Right atrium auricular region (tissue), 2 donors: ENCODE results near the gene CPA2. TPM values are rescaled to one million over a fixed set of nuclear protein-coding genes. Genes with fewer than 3 reads are reported as not detected.

ENCODE experiments used
- DNase-seq: peaks from one replicate; pipeline ENCODE4 v3.0.0-alpha.2; 2019; ENCODE audit warnings: low spot score
- H3K27ac ChIP-seq, 2 donors: fragments of 200-600 bp; sonication (generic); 1 replicate in 1 of 2; 2 replicates in 1 of 2; pipeline ENCODE4 v1.5.1; 2016 to 2019
- H3K27me3 ChIP-seq, 2 donors: fragments of 200-600 bp; sonication (generic); one replicate each; pipeline versions ENCODE4 v1.5.1 to v1.6.0; 2017 to 2019
- H3K36me3 ChIP-seq: fragments of 200-600 bp; sonication (generic); one replicate; pipeline ENCODE4 v1.5.1; 2016
- H3K4me1 ChIP-seq, 2 donors: fragments of 200-600 bp; sonication (generic); one replicate each; pipeline versions ENCODE4 v1.5.1 to v1.6.0; 2017 to 2019
- H3K4me3 ChIP-seq, 2 donors: fragments of 200-600 bp; sonication (generic); 1 replicate in 1 of 2; 2 replicates in 1 of 2; pipeline ENCODE4 v1.5.1; 2017 to 2019; ENCODE audit warnings: mild to moderate bottlenecking in 1 of 2, moderate library complexity in 1 of 2
- H3K9me3 ChIP-seq, 2 donors: fragments of 200-600 bp; sonication (generic); one replicate each; pipeline ENCODE4 v1.5.1; 2019
- total RNA-seq, 2 donors: library from RNA; depleted of rRNA; stranded (reverse); fragments of >200 nt; gene quantifications; one replicate each; pipeline ENCODE4 v1.1.0, GENCODE V29; 2016
- TF ChIP-seq, protein P1 (sequence below), 2 donors: fragments of 200-600 bp; sonication (generic); IDR thresholded peaks; one replicate each; pipeline ENCODE4 v1.5.1; 2019; ENCODE audit warnings: antibody characterized with exemption in 2 of 2

Gene CPA2
- total RNA-seq, 2 donors from 2014 or later, result not detected

DNA sequence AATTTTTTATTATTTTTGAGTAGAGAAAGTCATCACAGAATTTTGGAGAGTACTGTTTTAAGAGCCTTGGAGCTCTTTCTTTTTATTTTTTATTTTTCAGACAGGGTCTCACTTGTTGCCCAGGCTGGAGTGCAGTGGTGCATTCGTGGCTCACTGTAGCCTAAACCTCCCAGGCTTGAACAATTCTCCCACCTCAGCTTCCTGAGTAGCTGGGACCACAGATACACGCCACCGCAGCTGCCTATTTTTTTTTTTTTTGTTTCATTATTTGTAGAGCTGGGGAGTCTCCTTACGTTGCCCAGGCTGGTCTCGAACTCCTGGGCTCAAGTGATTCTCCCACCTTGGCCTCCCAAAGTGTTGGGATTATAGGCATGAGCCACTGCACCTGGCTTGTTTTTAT lies 36.9 kb downstream of the CPA2 start:
- H3K9me3 ChIP-seq, result no peaks in the 10 kb centered on the region
- H3K4me3 ChIP-seq, result no peak overlapping the region
- TF ChIP-seq, protein P1, sequence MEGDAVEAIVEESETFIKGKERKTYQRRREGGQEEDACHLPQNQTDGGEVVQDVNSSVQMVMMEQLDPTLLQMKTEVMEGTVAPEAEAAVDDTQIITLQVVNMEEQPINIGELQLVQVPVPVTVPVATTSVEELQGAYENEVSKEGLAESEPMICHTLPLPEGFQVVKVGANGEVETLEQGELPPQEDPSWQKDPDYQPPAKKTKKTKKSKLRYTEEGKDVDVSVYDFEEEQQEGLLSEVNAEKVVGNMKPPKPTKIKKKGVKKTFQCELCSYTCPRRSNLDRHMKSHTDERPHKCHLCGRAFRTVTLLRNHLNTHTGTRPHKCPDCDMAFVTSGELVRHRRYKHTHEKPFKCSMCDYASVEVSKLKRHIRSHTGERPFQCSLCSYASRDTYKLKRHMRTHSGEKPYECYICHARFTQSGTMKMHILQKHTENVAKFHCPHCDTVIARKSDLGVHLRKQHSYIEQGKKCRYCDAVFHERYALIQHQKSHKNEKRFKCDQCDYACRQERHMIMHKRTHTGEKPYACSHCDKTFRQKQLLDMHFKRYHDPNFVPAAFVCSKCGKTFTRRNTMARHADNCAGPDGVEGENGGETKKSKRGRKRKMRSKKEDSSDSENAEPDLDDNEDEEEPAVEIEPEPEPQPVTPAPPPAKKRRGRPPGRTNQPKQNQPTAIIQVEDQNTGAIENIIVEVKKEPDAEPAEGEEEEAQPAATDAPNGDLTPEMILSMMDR (IDR thresholded peaks at IDR 0.05), result no peak
- H3K27me3 ChIP-seq, result no peaks in the 10 kb centered on the region
- no peak for DNase-seq
- H3K36me3 ChIP-seq, result no peaks in the 10 kb centered on the region
- H3K4me1 ChIP-seq, result no peaks in the 10 kb centered on the region
- H3K27ac ChIP-seq, result no peak overlapping the region

DNA sequence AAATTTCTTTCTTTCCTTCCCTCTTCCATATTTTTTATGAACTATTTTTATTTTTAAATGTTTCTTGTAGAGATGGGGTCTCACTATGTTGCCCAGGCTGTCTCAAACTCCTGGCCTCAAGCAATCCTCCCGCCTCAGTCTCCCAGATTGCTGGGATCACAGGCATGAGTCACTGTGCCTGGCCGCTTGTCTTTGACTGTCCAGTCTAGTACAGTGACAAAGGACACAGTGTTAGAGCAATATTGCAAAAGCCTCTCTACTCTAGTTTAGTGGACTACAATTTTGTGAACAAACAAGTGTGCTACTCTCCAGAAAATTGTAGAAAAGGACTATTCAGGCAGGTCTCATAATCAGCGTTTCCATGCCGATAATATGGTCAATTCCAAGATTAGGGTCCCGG lies 37.3 kb downstream of the CPA2 start:
- H3K36me3 ChIP-seq, result no peaks in the 10 kb centered on the region
- TF ChIP-seq, protein P1 (IDR thresholded peaks at IDR 0.05), result no peak
- H3K9me3 ChIP-seq, result no peaks in the 10 kb centered on the region
- H3K4me1 ChIP-seq, result no peaks in the 10 kb centered on the region
- H3K27me3 ChIP-seq, result no peaks in the 10 kb centered on the region
- H3K4me3 ChIP-seq, result no peak overlapping the region
- H3K27ac ChIP-seq, result no peak overlapping the region
- no peak for DNase-seq

DNA sequence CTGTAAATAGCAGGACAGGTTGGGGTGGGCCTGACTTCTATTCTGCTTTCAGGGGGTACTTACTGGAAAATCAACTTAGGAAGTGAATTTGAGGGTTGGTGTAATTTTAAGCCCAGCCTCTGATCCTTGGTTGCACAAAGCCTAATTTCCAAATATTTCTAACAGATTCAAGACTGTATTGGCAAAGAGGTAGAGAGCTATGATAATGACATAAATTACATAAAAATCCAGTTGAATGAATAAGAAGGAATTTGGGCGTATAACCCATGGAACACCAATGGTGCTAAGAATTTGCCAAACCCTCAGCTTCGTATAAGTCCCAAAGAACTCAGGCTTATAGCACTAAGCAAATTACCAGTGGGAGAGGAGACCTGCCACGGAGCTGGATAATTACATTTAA lies 38.2 kb downstream of the CPA2 start:
- Histone ChIP-seq H3K4me1 (no peaks in the 10 kb centered on the region), H3K36me3 (no peaks in the 10 kb centered on the region), H3K27ac (no peak overlapping the region), H3K4me3 (no peak overlapping the region), H3K27me3 (no peaks in the 10 kb centered on the region), H3K9me3 (no peaks in the 10 kb centered on the region)
- no peak for DNase-seq
- TF ChIP-seq, protein P1 (IDR thresholded peaks at IDR 0.05), result no peak

DNA sequence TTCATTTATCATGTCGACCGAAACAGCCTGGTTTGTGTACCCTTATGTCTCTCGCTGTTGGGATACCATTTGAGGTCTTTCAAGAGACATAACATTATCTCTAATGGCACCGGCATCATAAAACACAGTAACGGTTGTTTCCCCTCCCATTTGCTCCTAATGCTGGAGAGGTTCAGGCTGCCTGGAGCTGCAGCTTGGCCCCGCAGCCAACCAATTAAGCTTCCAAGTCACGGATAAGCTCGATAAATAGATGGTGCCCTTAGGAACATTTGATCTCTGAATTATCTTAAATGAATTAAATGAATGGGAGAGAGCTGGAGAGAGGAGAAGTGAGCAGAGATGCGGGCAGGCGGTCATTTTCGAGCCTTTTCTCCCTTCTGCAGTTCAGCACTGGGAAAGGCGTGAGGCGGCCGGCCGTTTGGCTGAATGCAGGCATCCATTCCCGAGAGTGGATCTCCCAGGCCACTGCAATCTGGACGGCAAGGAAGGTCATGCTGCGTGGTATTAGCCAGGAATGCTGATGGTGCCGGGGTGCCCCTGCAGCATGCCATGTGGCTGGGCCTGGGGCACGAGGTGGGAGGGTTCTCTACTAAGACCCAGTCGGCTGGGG lies 38.9 kb downstream of the CPA2 start:
- Histone ChIP-seq H3K4me3 (no peak overlapping the region), H3K36me3 (no peaks in the 10 kb centered on the region), H3K27ac (no peak overlapping the region), H3K4me1 (no peaks in the 10 kb centered on the region), H3K27me3 (no peaks in the 10 kb centered on the region), H3K9me3 (no peaks in the 10 kb centered on the region)
- DNase-seq, result no peak
- TF ChIP-seq, protein P1 (IDR thresholded peaks at IDR 0.05), result no peak

DNA sequence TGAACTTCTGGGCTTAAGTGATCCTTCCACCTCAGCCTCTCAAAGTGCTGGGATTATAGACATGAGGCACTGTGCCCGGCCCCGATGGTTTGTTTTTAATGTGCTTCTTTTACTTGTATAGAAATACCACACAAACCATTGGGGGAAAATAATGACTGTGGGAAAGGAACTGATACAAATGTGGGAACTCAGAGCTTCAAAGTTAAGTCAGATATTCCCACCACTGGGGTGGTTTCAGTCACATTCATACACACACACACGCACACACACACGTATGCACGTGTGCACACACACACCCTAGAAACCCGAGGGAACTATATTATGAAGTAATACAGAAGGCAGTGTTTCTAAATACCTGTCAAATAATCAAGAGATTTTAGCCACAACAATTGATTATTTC lies 43.3 kb downstream of the CPA2 start:
- no peaks in the 10 kb centered on the region for H3K9me3 ChIP-seq
- H3K27ac ChIP-seq, result no peak overlapping the region
- H3K27me3 ChIP-seq, result no peaks in the 10 kb centered on the region
- no peaks in the 10 kb centered on the region for H3K36me3 ChIP-seq
- DNase-seq, result no peak
- no peaks in the 10 kb centered on the region for H3K4me1 ChIP-seq
- H3K4me3 ChIP-seq, result no peak overlapping the region
- TF ChIP-seq, protein P1 (IDR thresholded peaks at IDR 0.05), result no peak

DNA sequence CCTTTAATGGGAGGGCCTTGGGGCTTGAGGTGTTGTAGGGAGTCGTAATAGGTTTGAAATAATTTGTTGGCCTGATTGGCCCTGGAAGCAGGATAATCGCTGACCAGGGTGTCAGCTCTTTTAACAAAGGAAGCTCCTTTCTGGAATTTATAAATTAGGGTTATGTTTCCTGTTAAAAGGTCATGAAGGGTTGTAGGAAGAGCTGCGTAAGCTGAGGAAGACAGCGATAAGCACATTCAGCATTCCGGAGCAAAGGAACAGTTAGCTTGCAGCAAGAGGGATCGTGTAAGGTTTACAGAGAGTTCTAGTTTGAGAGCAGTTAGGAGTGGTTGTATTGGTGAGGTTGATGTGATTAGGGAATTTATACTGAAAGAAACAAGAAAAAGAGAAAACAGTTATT lies 47.6 kb downstream of the CPA2 start:
- Histone ChIP-seq H3K27me3 (no peaks in the 10 kb centered on the region), H3K9me3 (no peaks in the 10 kb centered on the region), H3K4me1 (no peaks in the 10 kb centered on the region), H3K27ac (no peak overlapping the region), H3K36me3 (no peaks in the 10 kb centered on the region), H3K4me3 (no peak overlapping the region)
- TF ChIP-seq, protein P1 (IDR thresholded peaks at IDR 0.05), result no peak
- no peak for DNase-seq
